Spinal cord (tissue), 10 donors: ENCODE results near the gene SLIT1. TPM values are rescaled to one million over a fixed set of nuclear protein-coding genes. Genes with fewer than 3 reads are reported as not detected.

Source experiments
- DNase-seq, 6 donors: peaks; one replicate each; pipeline versions ENCODE4 v3.0.0 to v3.0.0-alpha.2; 2013 to 2015; ENCODE audit warnings: low spot score in 6 of 6, low read depth in 4 of 6
- H3K27ac ChIP-seq: one replicate; pipeline ENCODE4 v1.5.1; 2013; ENCODE audit warnings: low read depth, low read length, control low read depth
- H3K27me3 ChIP-seq: one replicate; pipeline ENCODE4 v1.6.1; 2013; ENCODE audit warnings: low read length; ENCODE audit not compliant: control insufficient read depth, insufficient read depth
- H3K36me3 ChIP-seq: one replicate; pipeline ENCODE4 v1.6.1; 2013; ENCODE audit warnings: low read length; ENCODE audit not compliant: control insufficient read depth, insufficient read depth
- H3K4me1 ChIP-seq: one replicate; pipeline ENCODE4 v1.6.1; 2013; ENCODE audit warnings: low read length; ENCODE audit not compliant: control insufficient read depth, insufficient read depth
- H3K4me3 ChIP-seq: one replicate; pipeline ENCODE4 v1.5.1; 2013; ENCODE audit warnings: low read depth, low read length, control low read depth
- H3K9me3 ChIP-seq: one replicate; pipeline ENCODE4 v1.6.1; 2013; ENCODE audit warnings: low read length; ENCODE audit not compliant: control insufficient read depth, insufficient read depth
- WGBS: methylation state at CpG from one replicate; pipeline ENCODE4 v1.1.5; 2013; ENCODE audit warnings: missing lambda C conversion rate; ENCODE audit not compliant: insufficient coverage; 5-methylcytosine and 5-hydroxymethylcytosine counted together
- polyA plus RNA-seq, 2 donors: library from polyadenylated mRNA; unstranded; fragments of 120-200 nt; gene quantifications; one replicate each; pipeline ENCODE4 v1.2.1, GENCODE V29; 2013; ENCODE audit not compliant: insufficient read length in 2 of 2
- total RNA-seq, 2 donors: library from RNA; depleted of rRNA in 1 of 2; stranded (reverse); fragments of 120-200 nt in 1 of 2; fragments of >200 nt in 1 of 2; gene quantifications; one replicate each; pipeline versions ENCODE4 v1.2.3 to v1.2.4, GENCODE V29; 2013 to 2014
- donor health status: healthy.

Gene SLIT1
- total and polyA plus RNA-seq, 4 donors: 23.1 to 237 (median 122) TPM

DNA sequence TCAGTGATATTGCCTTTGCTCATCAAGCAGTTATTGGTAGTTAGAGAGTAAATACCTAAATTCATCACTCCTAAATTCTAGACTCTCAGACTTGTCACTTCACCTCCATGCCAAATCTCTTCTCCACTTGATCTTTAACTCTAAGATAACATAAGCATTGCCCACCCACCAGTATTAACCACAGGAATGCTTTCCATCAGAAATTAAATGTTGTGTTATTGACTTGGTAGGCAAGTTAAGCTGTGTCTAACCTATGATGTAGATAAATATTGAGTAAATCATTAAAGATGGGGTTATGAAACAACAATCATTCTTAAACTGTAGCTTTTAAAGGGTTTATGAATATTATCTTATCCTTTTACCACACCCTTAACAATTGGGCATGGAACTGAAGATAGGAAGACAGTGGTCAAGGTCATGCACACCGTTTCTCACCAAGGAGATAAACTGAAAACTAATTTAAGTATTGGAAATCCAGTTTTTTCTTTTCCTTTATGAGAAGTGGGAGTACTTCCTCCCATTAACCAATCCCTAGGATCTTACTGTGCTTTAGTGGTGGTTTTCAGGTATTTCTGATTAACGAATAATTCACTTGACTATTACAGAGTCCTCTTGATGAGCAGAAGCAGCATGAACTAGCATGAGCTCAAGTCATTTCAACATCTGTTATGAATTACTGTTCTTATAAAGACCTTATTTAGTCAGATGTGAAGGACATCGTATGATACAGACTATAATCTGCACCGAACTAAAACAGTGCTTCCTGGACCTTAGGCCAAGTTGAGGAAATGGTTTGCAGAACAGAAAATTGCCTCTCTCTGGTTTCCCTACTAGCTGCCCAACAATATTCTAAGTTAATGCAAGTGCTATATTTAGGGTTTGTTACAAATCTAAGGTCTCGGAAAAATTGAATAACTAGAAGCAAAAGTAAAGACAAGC is 211.7 kb downstream of the SLIT1 start:
- Histone ChIP-seq H3K36me3 (no peaks in the 10 kb centered on the region), H3K27ac (no peak overlapping the region), H3K4me3 (no peak overlapping the region), H3K4me1 (no peaks in the 10 kb centered on the region), H3K27me3 (no peaks in the 10 kb centered on the region), H3K9me3 (no peaks in the 10 kb centered on the region)
- no CpG with 5 or more reads among the region's 5 CpGs for WGBS
- no peak for DNase-seq

DNA sequence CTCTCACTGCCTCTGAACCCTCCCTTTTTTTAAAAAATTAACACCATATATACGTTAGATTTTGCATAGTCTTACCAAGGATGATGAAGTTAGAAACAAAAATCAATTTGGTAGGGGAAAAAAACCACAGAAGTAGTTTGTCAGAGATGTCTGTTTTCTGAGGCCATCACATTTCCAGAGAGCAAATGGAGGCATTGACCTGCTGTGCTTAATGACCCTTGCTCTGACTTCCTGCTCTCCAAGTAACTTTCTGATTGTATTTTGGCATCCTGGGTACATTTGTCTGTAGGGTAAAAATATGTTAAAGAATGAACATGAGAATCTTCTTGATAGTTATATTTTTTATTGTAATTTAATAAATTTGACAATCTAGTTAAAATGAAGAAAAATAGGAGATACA is 213.5 kb downstream of the SLIT1 start:
- peak in 1 of 6 donors; percentile 55 for DNase-seq
- no CpG with 5 or more reads among the region's 1 CpG for WGBS
- no peak overlapping the region for H3K27ac ChIP-seq
- no peak overlapping the region for H3K4me3 ChIP-seq
- no peaks in the 10 kb centered on the region for H3K9me3 ChIP-seq
- no peaks in the 10 kb centered on the region for H3K4me1 ChIP-seq
- no peaks in the 10 kb centered on the region for H3K27me3 ChIP-seq
- H3K36me3 ChIP-seq: no peaks in the 10 kb centered on the region

DNA sequence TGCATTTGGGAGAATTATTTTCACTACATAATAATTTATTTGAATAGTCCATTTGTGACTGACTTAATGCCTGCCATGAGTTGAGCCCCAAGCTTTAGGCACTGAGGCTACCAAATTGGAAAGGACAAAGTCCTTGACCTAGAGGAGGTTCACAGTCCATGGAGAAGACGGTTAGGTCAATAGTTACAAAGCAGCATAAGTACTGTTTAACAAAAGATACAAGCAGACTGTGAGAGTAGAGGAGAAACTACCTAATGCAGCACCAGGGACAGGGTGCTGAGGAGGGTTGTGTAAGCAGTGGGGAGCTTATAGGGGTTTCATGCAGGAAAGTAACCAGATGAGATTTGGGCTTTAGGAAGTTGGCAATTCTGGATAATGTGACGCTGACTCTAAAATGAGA is 214.4 kb downstream of the SLIT1 start:
- DNase-seq: no peak
- WGBS: 86% methylated on average over 1 of the region's 2 CpGs
- H3K9me3 ChIP-seq: no peaks in the 10 kb centered on the region
- no peaks in the 10 kb centered on the region for H3K27me3 ChIP-seq
- no peak overlapping the region for H3K27ac ChIP-seq
- no peak overlapping the region for H3K4me3 ChIP-seq
- no peaks in the 10 kb centered on the region for H3K36me3 ChIP-seq
- no peaks in the 10 kb centered on the region for H3K4me1 ChIP-seq

DNA sequence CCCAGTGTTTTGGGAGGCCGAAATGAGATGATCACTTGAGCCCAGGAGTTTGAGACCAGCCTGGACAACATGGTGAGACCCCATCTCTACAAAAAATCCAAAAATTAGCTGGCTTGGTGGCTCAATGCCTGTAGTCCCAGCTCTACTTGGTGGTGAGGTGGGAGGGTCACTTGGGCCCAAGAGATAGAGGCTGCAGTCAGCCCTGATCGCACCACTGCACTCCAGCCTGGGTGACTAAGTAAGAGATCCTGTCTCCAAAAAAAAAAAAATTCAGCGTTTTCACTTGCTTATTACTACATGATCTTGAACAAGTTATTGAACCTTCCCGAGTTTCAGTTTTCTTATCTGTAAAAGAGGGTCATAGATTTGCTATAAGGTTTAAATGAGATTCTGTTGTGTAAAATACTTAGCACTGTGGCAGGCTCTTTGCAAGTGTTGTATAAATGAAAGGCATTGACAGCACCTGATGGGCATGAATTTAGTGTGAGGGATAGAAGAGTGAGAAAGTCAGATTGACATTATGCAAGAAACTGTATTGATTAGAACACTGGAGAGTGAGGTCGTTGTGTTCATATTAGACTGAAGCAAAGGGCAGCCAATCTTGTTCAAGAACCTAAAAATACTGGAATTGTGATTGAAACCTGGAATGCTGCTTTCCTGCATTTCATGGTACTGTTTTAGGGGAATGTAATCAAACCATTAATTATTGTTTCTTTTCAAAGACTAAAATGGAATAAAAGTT is 216.9 kb downstream of the SLIT1 start:
- 100% methylated on average over 2 of the region's 5 CpGs for WGBS
- no peaks in the 10 kb centered on the region for H3K4me1 ChIP-seq

DNA sequence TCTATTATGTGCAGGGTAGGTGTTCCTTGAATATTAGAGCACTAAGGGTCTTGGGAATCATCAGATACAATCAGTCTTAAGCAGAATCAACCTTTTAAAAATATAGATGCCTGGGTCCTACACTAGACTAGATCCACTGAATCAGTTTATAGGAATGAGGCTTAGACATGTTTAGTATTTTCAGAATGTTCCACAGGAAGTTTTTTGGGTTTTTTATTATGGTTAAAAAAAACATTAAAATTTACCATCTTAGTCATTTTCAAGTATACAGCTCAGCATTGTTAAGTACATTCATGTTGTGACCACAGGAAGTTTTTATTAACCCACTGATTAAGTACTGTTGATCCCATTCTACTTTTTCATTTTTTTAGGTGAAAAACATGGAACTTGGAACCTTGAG is 217.9 kb downstream of the SLIT1 start:
- DNase-seq: no peak
- Histone ChIP-seq H3K27ac (no peak overlapping the region), H3K27me3 (no peaks in the 10 kb centered on the region), H3K9me3 (no peaks in the 10 kb centered on the region), H3K4me1 (no peaks in the 10 kb centered on the region), H3K36me3 (no peaks in the 10 kb centered on the region), H3K4me3 (no peak overlapping the region)

More for the DNA sequence above, 216.9 kb downstream of the SLIT1 start:
- Histone ChIP-seq H3K9me3 (no peaks in the 10 kb centered on the region), H3K27me3 (no peaks in the 10 kb centered on the region), H3K27ac (no peak overlapping the region), H3K36me3 (no peaks in the 10 kb centered on the region), H3K4me3 (no peak overlapping the region)
- DNase-seq: no peak

DNA sequence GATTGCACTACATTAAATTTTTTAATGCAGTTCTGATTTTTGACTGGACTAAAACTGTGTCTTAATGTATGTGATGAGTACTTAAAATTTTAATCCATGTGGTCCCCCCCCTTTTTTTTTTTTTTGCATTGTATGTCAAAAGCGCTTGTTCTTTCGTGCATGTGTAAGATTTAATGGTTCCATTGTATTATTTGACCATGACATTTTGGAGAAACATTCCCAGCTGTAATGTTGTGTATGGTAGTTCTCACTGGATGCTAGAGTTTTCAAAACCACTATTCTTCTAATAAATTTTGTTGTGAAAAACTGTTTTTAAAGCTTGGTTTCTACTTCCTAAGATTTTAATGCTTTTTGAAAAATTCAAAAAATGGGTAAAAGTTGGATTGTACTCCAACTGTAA is 221.6 kb downstream of the SLIT1 start:
- no peak overlapping the region for H3K4me3 ChIP-seq
- H3K27ac ChIP-seq: no peak overlapping the region
- H3K4me1 ChIP-seq: no peaks in the 10 kb centered on the region
- no CpG with 5 or more reads among the region's 2 CpGs for WGBS
- no peaks in the 10 kb centered on the region for H3K9me3 ChIP-seq
- no peak for DNase-seq
- no peaks in the 10 kb centered on the region for H3K27me3 ChIP-seq
- no peaks in the 10 kb centered on the region for H3K36me3 ChIP-seq

DNA sequence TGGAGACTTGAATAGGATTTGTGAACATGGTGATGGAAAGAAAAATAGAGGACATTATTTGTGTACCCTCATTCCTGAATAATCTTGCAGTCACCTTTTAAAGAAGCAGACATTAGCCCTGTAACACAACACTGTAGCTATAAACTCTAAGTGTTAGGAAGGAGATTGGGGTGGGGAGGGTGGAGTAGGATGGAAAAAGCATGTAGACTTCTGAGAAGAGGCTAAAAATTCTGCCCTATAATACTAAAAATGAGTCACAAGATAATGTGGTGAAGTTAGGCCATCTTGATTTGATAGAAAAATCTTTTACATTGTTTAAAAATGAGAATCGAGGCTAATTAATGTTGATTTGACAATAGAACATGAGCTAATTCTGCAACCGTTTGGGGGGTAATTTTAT is 224.9 kb downstream of the SLIT1 start:
- no peak overlapping the region for H3K4me3 ChIP-seq
- no peaks in the 10 kb centered on the region for H3K4me1 ChIP-seq
- H3K27me3 ChIP-seq: no peaks in the 10 kb centered on the region
- H3K9me3 ChIP-seq: no peaks in the 10 kb centered on the region
- 100% methylated on average over 1 of the region's 2 CpGs for WGBS
- no peak for DNase-seq
- no peaks in the 10 kb centered on the region for H3K36me3 ChIP-seq
- no peak overlapping the region for H3K27ac ChIP-seq

DNA sequence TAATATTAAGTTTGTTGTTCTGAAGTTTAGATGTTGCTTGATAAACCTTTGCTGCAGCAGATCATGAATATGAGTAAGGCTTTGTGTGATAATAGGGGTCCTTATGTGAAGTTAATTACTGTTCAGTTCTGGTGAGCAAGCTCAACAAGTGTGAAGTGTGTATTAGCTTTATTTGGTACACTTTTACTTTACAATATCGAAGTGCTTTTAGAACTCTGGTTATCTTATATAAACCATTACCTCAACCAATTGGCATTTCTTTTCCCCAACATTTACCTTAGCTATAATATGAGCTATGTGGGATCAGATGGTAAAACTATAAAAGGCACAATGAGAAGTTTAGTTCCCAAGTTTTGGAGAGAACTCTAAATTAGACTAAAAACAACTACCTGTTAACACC is 226.0 kb downstream of the SLIT1 start:
- WGBS: no CpG with 5 or more reads among the region's 1 CpG
- Histone ChIP-seq H3K36me3 (peaks cover 8% of the 10 kb centered on the region), H3K27me3 (no peaks in the 10 kb centered on the region), H3K9me3 (no peaks in the 10 kb centered on the region), H3K4me3 (no peak overlapping the region), H3K27ac (no peak overlapping the region), H3K4me1 (no peaks in the 10 kb centered on the region)
- DNase-seq: no peak

DNA sequence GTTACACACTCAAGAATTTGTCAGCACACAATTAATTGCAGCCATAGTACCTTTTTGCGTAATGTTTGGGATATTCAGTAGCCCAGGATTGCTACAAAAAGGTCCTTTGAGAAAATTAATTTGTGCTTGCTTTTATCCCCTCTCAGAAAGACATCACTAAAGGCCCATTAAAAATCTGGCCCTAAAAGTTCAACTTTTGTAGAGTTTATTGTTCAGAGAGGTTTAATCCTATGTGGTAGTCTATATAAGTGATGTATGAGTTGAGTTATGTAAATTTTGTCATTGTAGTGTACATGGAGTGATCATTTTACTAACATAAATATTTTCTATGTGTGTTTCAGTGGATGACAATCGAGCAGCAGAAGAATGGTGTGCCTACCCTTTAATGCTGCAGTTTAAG is 227.7 kb downstream of the SLIT1 start:
- Histone ChIP-seq H3K27ac (no peak overlapping the region), H3K36me3 (peaks cover 12% of the 10 kb centered on the region), H3K4me3 (no peak overlapping the region), H3K27me3 (no peaks in the 10 kb centered on the region), H3K4me1 (no peaks in the 10 kb centered on the region), H3K9me3 (no peaks in the 10 kb centered on the region)
- DNase-seq: no peak
- WGBS: no CpG with 5 or more reads among the region's 2 CpGs

DNA sequence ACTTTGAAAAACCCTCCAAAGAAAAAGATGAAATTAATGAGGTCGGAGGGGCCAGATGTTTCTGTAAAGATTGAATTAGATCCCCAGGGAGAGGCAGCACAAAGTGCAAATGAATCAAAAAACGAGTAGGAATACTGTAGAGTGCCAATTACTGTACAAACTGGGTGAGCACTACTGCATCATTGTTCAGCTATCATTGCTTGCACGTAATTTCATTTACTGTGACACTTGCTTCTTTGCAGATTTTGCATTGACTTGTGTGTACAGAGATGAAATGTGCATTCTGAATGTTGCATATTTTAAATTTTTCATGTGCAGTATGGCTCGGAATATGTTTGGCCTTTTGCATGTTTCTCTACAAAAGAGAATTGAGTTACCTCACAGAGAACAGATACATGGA is 230.0 kb downstream of the SLIT1 start:
- DNase-seq: peak in 1 of 6 donors; percentile 11
- no peaks in the 10 kb centered on the region for H3K27me3 ChIP-seq

More for the DNA sequence above, 230.0 kb downstream of the SLIT1 start:
- no peaks in the 10 kb centered on the region for H3K9me3 ChIP-seq
- WGBS: 57% methylated on average over 3 of the region's 4 CpGs
- no peak overlapping the region for H3K4me3 ChIP-seq
- peaks cover 12% of the 10 kb centered on the region for H3K36me3 ChIP-seq
- H3K4me1 ChIP-seq: no peaks in the 10 kb centered on the region
- H3K27ac ChIP-seq: no peak overlapping the region
